MM.1S (cell line): Measurements from ENCODE around the gene AGBL1.
A peak's percentile ranks its signal among the peaks of the same experiment; 100 is the strongest.

Experiments used
- DNase-seq: peaks from one replicate; pipeline ENCODE4 v3.0.0-alpha.2; 2015
- H2AFZ ChIP-seq: fragments of 300-600 bp; sonication (generic); 2 replicates; pipeline ENCODE4 v1.6.0; 2016; ENCODE audit warnings: antibody characterized with exemption, low read length
- H3F3A ChIP-seq: fragments of 300-600 bp; sonication (generic); 2 replicates; pipeline ENCODE4 v1.6.1; 2016; ENCODE audit warnings: mild to moderate bottlenecking, antibody characterized with exemption, low read length, moderate library complexity, mixed read lengths; ENCODE audit not compliant: insufficient read depth
- H3K27ac ChIP-seq: fragments of 300-600 bp; sonication (generic); 2 replicates; pipeline ENCODE4 v1.5.1; 2016; ENCODE audit warnings: mild to moderate bottlenecking, low read length
- H3K27me3 ChIP-seq: fragments of 300-600 bp; sonication (generic); replicated peaks from 2 replicates; pipeline ENCODE4 v1.6.0; 2016; ENCODE audit warnings: low read length; ENCODE audit not compliant: insufficient read depth
- H3K36me3 ChIP-seq: fragments of 300-600 bp; sonication (generic); replicated peaks from 2 replicates; pipeline ENCODE4 v1.6.1; 2016; ENCODE audit warnings: mild to moderate bottlenecking, low read length, mixed read lengths; ENCODE audit not compliant: insufficient read depth
- H3K4me1 ChIP-seq: fragments of 300-600 bp; sonication (generic); 2 replicates; pipeline ENCODE4 v1.6.1; 2016; ENCODE audit warnings: low read length, mixed read lengths
- H3K4me2 ChIP-seq: fragments of 300-600 bp; sonication (generic); 2 replicates; pipeline ENCODE4 v1.6.0; 2016; ENCODE audit warnings: low read depth, low read length
- H3K4me3 ChIP-seq: fragments of 300-600 bp; sonication (generic); 2 replicates; pipeline ENCODE4 v1.5.1; 2016; ENCODE audit warnings: low read length, mixed read lengths
- H3K79me2 ChIP-seq: fragments of 300-600 bp; sonication (generic); 2 replicates; pipeline ENCODE4 v1.6.1; 2016; ENCODE audit warnings: mixed run types, low read length, mixed read lengths
- H3K9ac ChIP-seq: fragments of 300-600 bp; sonication (generic); 2 replicates; pipeline ENCODE4 v1.6.1; 2016; ENCODE audit warnings: low read length, mixed read lengths
- H3K9me2 ChIP-seq: fragments of 300-600 bp; sonication (generic); replicated peaks from 2 replicates; pipeline ENCODE4 v1.6.1; 2016; ENCODE audit warnings: mild to moderate bottlenecking, low read length, mixed read lengths; ENCODE audit not compliant: insufficient read depth
- H3K9me3 ChIP-seq: fragments of 300-600 bp; sonication (generic); replicated peaks from 2 replicates; pipeline ENCODE4 v1.6.1; 2016; ENCODE audit warnings: mild to moderate bottlenecking, low read length, mixed read lengths; ENCODE audit not compliant: insufficient read depth
- H4K20me1 ChIP-seq: fragments of 300-600 bp; sonication (generic); 2 replicates; pipeline ENCODE4 v1.6.1; 2016; ENCODE audit warnings: mild to moderate bottlenecking, low read length, moderate library complexity, mixed read lengths; ENCODE audit not compliant: insufficient read depth
- CTCF ChIP-seq: fragments of 300-600 bp; sonication (generic); IDR thresholded peaks from 2 replicates; pipeline ENCODE4 v1.5.1; 2016; ENCODE audit warnings: antibody characterized with exemption, low read length, mixed read lengths
- EZH2 ChIP-seq: fragments of 300-600 bp; sonication (generic); optimal IDR thresholded peaks from 2 replicates; pipeline ENCODE3; 2017; ENCODE audit warnings: low read depth, mild to moderate bottlenecking, antibody characterized with exemption, low read length, mixed read lengths
- EZH2phosphoT487 ChIP-seq: fragments of 300-600 bp; sonication (generic); IDR thresholded peaks from 2 replicates; pipeline ENCODE4 v1.6.1; 2018; ENCODE audit warnings: antibody characterized with exemption, low read length

Gene AGBL1

GRCh38 chr15:86157606-86158293 is 78.1 kb downstream of the AGBL1 start:
- Histone ChIP-seq H3K4me2 (no peak overlapping the region), H3K27me3 (no peaks in the 10 kb centered on the region), H3K9me3 (no peaks in the 10 kb centered on the region), H3K36me3 (no peaks in the 10 kb centered on the region), H3K27ac (no peak overlapping the region), H3K9me2 (no peaks in the 10 kb centered on the region), H3K4me3 (no peak overlapping the region), H3K79me2 (no peaks in the 10 kb centered on the region), H2AFZ (no peak overlapping the region), H3K9ac (no peak overlapping the region), H3F3A (no peaks in the 10 kb centered on the region), H3K4me1 (peaks cover 12% of the 10 kb centered on the region), H4K20me1 (no peaks in the 10 kb centered on the region)
- DNase-seq: no peak
- TF ChIP-seq EZH2 (no peak), EZH2phosphoT487 (no peak), CTCF (no peak)

- no peaks in the 10 kb centered on the region for H3K9me3 ChIP-seq
- no peaks in the 10 kb centered on the region for H3K36me3 ChIP-seq
- H3K79me2 ChIP-seq: no peaks in the 10 kb centered on the region
- no peaks in the 10 kb centered on the region for H3K9me2 ChIP-seq
- no peak for DNase-seq
- H4K20me1 ChIP-seq: no peaks in the 10 kb centered on the region
- H3K4me3 ChIP-seq: no peak overlapping the region
- 0 out of 2 replicates have a peak overlapping the region, but pooled peaks have one; percentile 11 for H3K4me2 ChIP-seq
- H3K9ac ChIP-seq: no peak overlapping the region
- no peak overlapping the region for H3K27ac ChIP-seq
- H3K27me3 ChIP-seq: no peaks in the 10 kb centered on the region
- TF ChIP-seq EZH2phosphoT487 (no peak), CTCF (no peak), EZH2 (no peak)
- no peak overlapping the region for H2AFZ ChIP-seq
- no peaks in the 10 kb centered on the region for H3F3A ChIP-seq
- H3K4me1 ChIP-seq: peaks cover 12% of the 10 kb centered on the region
These were observed 79.8 kb downstream of the AGBL1 start for GRCh38 chr15:86159468-86159867.

GRCh38 chr15:86161250-86161649 is 81.6 kb downstream of the AGBL1 start:
- Histone ChIP-seq H4K20me1 (no peaks in the 10 kb centered on the region), H3K4me3 (no peak overlapping the region), H3F3A (no peaks in the 10 kb centered on the region), H3K9ac (no peak overlapping the region), H3K36me3 (no peaks in the 10 kb centered on the region), H3K9me3 (no peaks in the 10 kb centered on the region), H3K4me1 (peaks cover 12% of the 10 kb centered on the region), H3K27me3 (no peaks in the 10 kb centered on the region), H3K4me2 (peak overlapping the region; percentile 10; the same call in 1 of the 2 replicates), H3K9me2 (no peaks in the 10 kb centered on the region), H3K79me2 (no peaks in the 10 kb centered on the region), H3K27ac (no peak overlapping the region), H2AFZ (no peak overlapping the region)
- no peak for TF ChIP-seq EZH2
- TF ChIP-seq EZH2phosphoT487: no peak
- TF ChIP-seq CTCF: no peak
- peak; percentile 41 for DNase-seq
